ENCODE measurements around the gene TMEM138. TPM values are rescaled to one million over a fixed set of nuclear protein-coding genes. Genes with fewer than 3 reads are reported as not detected.
A peak's percentile ranks its signal among the peaks of the same experiment; 100 is the strongest.

The TMEM138 gene
- total RNA-seq, 4 donors from 2014 or later: 14.6 to 28.1 (median 20.7) TPM

DNA sequence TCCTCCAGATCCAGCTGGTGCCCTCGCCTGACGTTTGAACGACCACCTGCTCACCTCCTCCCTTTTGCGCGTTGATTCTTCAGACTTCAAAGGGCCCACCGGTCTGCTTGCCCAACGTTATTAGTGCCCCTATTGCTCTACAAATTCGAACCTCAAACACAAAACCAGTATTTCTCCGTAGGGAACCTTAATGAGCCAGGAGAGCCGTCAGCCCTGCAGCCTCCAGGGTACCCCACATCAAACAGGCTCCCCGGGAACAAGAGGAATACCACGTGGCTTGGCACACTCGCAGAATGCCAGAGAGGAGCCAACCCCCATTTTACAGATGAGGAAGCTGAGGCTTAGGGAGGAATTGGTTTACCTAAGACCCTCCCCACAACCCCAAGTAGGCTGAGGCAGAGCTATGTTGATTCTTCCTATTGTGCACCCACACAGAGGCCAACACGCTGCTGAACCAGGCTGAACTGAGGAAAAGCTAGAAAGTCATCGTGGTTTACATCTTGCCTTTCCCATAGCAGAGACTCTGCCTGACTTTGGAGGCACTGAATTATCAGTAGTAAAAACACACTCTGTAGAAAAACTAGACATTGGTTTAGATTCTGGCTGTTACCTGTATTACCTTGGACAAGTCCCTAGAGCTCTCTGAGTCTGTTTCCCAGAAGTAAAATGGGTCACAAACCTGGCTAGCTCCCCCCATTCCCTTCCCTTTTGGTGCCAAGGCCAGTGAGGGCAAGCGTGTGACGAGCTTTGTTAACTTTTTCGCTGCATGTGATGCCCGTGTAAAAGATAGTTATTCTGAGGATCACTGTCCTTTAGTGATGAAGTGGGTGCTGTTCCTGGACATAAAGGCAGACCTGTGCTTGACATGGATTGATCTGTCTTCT is 28.4 kb upstream of the TMEM138 start:
- 21 to 33% methylated on average over 16 to 19 of the region's 19 CpGs for WGBS, 2 donors
- peak overlapping the region; percentile 72 to 93 (median 84) for H3K4me3 ChIP-seq
- peaks cover 24 to 69% (median 25%) of the 10 kb centered on the region in 3 donors for H3K4me1 ChIP-seq
- intact Hi-C loops (cut with DNase I): no loop called here
- H3K9me3 ChIP-seq: no peaks in the 10 kb centered on the region
- peak overlapping the region; percentile 91 to 97 (median 94) for H3K27ac ChIP-seq
- peaks cover 3 to 24% (median 8%) of the 10 kb centered on the region in 3 donors for H3K36me3 ChIP-seq
- TF ChIP-seq POLR2A (IDR thresholded peaks at IDR 0.05) (no peak), CTCF (IDR thresholded peaks at IDR 0.05) (no peak)
- no peak for DNase-seq
- no peaks in the 10 kb centered on the region for H3K27me3 ChIP-seq

DNA sequence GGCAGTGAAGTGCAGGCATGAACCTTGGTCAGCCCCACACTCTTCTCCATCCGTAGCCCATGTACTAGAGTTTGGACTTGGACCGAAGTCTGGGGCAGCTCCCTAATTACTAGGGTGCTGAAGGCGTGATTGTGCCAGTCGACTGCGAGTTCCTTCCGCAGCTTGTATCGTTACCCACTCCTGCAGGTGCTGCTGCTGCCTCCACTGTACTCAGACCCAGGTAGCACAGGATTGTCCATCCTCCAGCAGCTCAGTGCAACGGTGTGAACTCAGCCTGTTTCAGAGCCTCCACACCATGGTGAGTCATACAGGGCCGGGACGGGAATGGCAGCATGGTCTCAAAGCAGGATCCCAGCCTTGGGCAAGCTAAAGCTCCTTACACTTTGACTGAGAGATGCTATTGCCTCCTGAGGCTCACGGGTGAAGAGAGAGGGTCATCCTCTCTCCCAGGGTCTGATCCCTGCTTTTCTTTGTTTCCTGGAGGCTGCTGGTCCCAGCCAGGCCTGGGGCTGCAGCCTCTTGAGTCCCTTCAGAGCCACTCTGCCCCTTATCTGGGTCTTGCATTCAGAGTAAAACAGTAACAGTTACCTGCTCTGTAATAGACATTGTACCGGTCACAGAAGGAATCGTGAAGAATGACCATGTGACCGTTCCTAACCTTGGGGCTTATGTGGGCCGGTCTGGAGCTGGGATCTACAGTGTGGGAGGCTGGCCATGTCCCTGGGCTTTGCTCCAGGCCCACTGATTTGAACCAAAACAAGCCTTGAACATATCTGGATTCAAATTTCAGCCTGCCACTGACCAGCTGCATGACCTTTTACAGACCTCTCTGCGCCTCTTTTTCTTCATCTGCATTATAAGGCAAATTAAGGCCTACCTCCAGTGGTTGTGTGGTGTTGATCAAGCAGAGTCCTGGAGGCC is 27.5 kb upstream of the TMEM138 start:
- 77 to 83% methylated on average over 10 to 13 of the region's 16 CpGs for WGBS, 2 donors
- Histone ChIP-seq H3K9me3 (no peaks in the 10 kb centered on the region), H3K4me1 (peaks cover 24 to 63% (median 25%) of the 10 kb centered on the region in 3 donors), H3K27ac (peak overlapping the region in 3 of 4 donors; percentile 19 to 97 (median 91)), H3K27me3 (no peaks in the 10 kb centered on the region), H3K36me3 (peaks cover 0 to 24% (median 3%) of the 10 kb centered on the region in 3 donors), H3K4me3 (no peak overlapping the region)
- TF ChIP-seq CTCF (IDR thresholded peaks at IDR 0.05) (no peak), POLR2A (IDR thresholded peaks at IDR 0.05) (no peak)
- intact Hi-C loops (cut with DNase I): loop anchor here (5.0 kb wide), 1 partner anchor 48 kb away; no protein-coding TSS in a partner anchor
- DNase-seq: no peak

GRCh38 chr11:61335355-61335710 is 26.8 kb upstream of the TMEM138 start:
- TF ChIP-seq CTCF (IDR thresholded peaks at IDR 0.05) (no peak), POLR2A (IDR thresholded peaks at IDR 0.05) (no peak)
- Histone ChIP-seq H3K27ac (peak overlapping the region; percentile 11 to 97 (median 54)), H3K4me1 (peaks cover 24 to 57% (median 25%) of the 10 kb centered on the region in 3 donors), H3K27me3 (no peaks in the 10 kb centered on the region), H3K36me3 (peaks cover 0 to 23% (median 3%) of the 10 kb centered on the region in 3 donors), H3K9me3 (no peaks in the 10 kb centered on the region), H3K4me3 (no peak overlapping the region)
- intact Hi-C loops (cut with DNase I): loop anchor here (5.0 kb wide), 1 partner anchor 47 kb away; no protein-coding TSS in a partner anchor
- 86% methylated on average over 1 of the region's 1 CpG; no CpG with 5 or more reads in 1 of the 2 donors for WGBS, 2 donors
- no peak for DNase-seq

- WGBS, 2 donors: 30% methylated on average over 7 to 8 of the region's 8 CpGs
- no peaks in the 10 kb centered on the region for H3K9me3 ChIP-seq
- H3K27ac ChIP-seq: peak overlapping the region; percentile 11 to 97 (median 54)
- intact Hi-C loops (cut with DNase I): loop anchor here (5.0 kb wide), 1 partner anchor 46 kb away; no protein-coding TSS in a partner anchor
- H3K4me1 ChIP-seq: peaks cover 17 to 46% (median 19%) of the 10 kb centered on the region in 3 donors
- H3K36me3 ChIP-seq: peaks cover 0 to 32% (median 3%) of the 10 kb centered on the region in 3 donors
- no peak overlapping the region for H3K4me3 ChIP-seq
- TF ChIP-seq CTCF (IDR thresholded peaks at IDR 0.05): peak; percentile 95 to 99 (median 98)
- no peak for TF ChIP-seq POLR2A (IDR thresholded peaks at IDR 0.05)
- peak; percentile 30 for DNase-seq
- H3K27me3 ChIP-seq: no peaks in the 10 kb centered on the region
These were observed 25.8 kb upstream of the TMEM138 start for GRCh38 chr11:61336171-61336935.
